GM06990 (cell line): Measurements from ENCODE around the gene CIB4.

ENCODE experiments used
- DNase-seq: peaks from one replicate; pipeline ENCODE4 v3.0.0-alpha.2; 2011; ENCODE audit not compliant: insufficient read length; ENCODE audit errors: extremely low read depth
- H3K27me3 ChIP-seq: replicated peaks from 2 replicates; pipeline ENCODE4 v1.6.0; 2011; ENCODE audit warnings: low read length; ENCODE audit not compliant: control insufficient read depth, insufficient read depth
- H3K36me3 ChIP-seq: 2 replicates; pipeline ENCODE4 v1.5.1; 2011; ENCODE audit warnings: low read length; ENCODE audit not compliant: control insufficient read depth, insufficient read depth
- H3K4me3 ChIP-seq: replicated peaks from 2 replicates; pipeline ENCODE4 v1.5.1; 2011; ENCODE audit warnings: low read depth, mild to moderate bottlenecking, control low read depth, low read length
- CTCF ChIP-seq: IDR thresholded peaks from 2 replicates; pipeline ENCODE4 v1.5.1; 2011; ENCODE audit warnings: low read length, control low read depth, mild to moderate bottlenecking, inconsistent platforms; ENCODE audit not compliant: insufficient read depth, poor library complexity, severe bottlenecking

The CIB4 gene

GRCh38 chr2:26653207-26654060 lies 12.3 kb upstream of the CIB4 start:
- TF ChIP-seq CTCF = no peak
- no peak for DNase-seq
- Histone ChIP-seq H3K36me3 (no peaks in the 10 kb centered on the region), H3K27me3 (peaks cover 2% of the 10 kb centered on the region; the same call in 1 of the 2 replicates), H3K4me3 (no peak overlapping the region)

GRCh38 chr2:26652361-26653041 lies 11.3 kb upstream of the CIB4 start:
- Histone ChIP-seq H3K4me3 (no peak overlapping the region), H3K27me3 (peaks cover 2% of the 10 kb centered on the region; the same call in 1 of the 2 replicates), H3K36me3 (no peaks in the 10 kb centered on the region)
- no peak for DNase-seq
- TF ChIP-seq CTCF = no peak

DNA sequence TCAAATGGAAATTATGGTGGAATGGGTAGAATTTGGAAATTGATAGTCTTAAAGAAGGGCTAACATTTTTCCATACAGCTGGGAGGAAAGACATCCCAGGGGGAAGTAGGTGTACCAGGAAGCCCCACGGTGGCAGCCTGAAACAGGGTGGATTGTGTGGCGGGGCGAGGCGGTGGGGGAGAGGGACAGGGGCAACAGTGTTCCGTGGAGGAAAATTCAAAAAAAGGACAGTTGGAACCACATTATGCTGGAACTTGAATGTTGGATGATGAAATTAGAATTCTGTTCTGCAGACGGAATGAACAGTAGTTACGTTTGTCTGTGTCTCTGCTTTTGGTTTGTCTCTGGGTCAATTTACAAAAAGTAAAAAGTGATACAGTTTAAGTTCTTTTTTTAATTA lies 10.6 kb upstream of the CIB4 start:
- Histone ChIP-seq H3K27me3 (peaks cover 2% of the 10 kb centered on the region; the same call in 1 of the 2 replicates), H3K4me3 (no peak overlapping the region), H3K36me3 (no peaks in the 10 kb centered on the region)
- no peak for DNase-seq
- no peak for TF ChIP-seq CTCF

DNA sequence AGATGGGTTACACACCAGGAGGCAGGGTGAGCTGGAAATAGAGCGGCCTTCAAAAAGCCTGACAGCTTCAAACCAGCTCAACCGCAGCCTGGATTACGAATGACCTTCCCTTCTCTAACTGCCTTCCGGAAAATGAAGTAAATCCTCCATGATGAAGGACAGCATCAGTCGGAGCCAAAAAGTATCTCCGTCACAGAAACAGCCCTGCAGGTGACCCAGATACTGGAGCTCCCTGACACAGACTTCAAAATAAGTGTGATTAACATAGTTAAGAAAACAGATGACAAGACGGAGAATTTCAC lies 10.3 kb upstream of the CIB4 start:
- H3K27me3 ChIP-seq = peaks cover 2% of the 10 kb centered on the region; the same call in 1 of the 2 replicates
- TF ChIP-seq CTCF = no peak
- DNase-seq = no peak
- H3K4me3 ChIP-seq = no peak overlapping the region
- H3K36me3 ChIP-seq = no peaks in the 10 kb centered on the region

DNA sequence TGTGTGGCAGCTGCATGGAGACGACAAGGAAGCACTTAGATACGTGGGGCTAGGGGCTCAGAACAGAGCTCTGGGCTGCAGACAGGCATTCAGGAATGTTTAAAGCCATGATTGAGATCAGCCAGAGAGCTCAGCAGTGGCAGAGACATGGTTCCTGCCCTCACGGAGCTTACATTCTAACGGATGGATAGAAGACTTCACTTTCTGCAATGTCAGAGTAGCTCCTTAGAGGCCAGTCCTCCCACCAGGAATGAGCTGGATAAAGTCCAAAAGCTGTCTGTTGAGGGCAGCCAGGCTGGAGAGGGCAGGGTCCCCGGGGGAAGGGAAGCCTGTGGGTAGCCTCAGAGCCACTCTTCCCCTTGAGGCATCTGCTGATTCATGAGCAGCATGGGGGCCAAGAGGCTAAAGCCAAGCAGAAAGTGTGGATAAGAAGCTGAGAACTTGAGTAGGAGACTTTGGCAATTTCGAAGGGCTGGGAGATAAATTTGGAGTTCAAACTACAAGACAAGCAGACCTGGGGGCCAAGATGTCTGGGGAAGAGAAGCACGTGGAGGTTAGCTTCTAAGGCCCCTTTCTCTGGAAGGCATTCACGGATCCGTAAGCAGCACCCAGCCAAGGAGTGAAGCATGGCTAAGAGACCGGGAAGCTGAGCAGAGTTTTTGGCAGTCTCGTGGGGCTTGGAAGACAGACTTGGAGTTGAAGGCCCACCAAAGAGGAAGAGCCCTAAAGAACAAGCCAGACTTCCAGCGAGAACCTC lies 9.7 kb upstream of the CIB4 start:
- Histone ChIP-seq H3K4me3 (no peak overlapping the region), H3K36me3 (no peaks in the 10 kb centered on the region), H3K27me3 (peaks cover 2% of the 10 kb centered on the region; the same call in 1 of the 2 replicates)
- DNase-seq = no peak
- TF ChIP-seq CTCF = no peak
